HG03064 (cell line): ENCODE results near the gene FAM168A.
A peak's percentile ranks its signal among the peaks of the same experiment; 100 is the strongest.

Experiments used
- ATAC-seq: cut with Tn5 transposase; IDR thresholded peaks from one replicate; pipeline ENCODE4 v1.9.1; 2021; ENCODE audit warnings: low read depth; ENCODE audit not compliant: unreplicated experiment

Gene FAM168A, protein sequence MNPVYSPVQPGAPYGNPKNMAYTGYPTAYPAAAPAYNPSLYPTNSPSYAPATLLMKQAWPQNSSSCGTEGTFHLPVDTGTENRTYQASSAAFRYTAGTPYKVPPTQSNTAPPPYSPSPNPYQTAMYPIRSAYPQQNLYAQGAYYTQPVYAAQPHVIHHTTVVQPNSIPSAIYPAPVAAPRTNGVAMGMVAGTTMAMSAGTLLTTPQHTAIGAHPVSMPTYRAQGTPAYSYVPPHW

DNA sequence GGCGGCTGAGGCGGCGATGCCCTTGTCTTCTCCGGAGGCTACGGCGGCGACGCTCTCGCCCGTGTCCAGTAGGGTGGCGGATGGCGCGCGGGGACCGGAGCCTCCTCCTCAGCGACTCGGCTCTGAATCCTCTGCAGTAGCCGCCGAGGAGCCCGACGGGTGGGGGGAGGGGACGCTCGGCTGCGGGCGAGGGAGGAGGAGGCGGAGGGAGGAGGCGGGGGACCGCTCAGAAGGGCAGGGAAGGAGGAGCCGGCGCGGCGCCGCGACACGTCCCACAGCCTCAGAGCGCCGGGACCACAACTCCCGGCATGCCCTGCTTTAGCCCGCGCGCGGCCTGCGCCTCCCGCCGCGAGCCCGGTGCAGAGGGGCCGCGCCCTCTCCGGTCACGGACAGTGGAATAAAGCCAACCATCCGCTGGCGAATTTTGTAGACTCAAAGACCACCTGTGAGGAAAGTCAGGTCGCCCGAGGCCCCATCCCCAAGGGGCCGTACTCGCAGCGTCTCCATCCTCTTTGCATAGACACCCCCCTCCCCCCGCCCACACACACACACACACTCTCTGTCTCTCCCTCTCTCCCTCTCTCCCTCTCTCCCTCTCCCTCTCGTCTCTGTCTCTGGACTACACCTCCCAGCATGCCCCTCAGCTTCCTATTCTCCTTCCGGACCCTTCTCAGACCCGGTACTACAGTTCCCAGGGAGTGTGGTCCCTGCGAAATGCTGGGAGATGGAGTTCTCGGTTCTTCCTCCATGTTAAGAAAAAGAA lies at the start of gene FAM168A:
Gene FAM168A, minus strand, starts transcription at position 157 of the 763 bp plus-strand sequence. CDS start 129,638 bp downstream, outside the sequence.
- peak; percentile 93 for ATAC-seq

DNA sequence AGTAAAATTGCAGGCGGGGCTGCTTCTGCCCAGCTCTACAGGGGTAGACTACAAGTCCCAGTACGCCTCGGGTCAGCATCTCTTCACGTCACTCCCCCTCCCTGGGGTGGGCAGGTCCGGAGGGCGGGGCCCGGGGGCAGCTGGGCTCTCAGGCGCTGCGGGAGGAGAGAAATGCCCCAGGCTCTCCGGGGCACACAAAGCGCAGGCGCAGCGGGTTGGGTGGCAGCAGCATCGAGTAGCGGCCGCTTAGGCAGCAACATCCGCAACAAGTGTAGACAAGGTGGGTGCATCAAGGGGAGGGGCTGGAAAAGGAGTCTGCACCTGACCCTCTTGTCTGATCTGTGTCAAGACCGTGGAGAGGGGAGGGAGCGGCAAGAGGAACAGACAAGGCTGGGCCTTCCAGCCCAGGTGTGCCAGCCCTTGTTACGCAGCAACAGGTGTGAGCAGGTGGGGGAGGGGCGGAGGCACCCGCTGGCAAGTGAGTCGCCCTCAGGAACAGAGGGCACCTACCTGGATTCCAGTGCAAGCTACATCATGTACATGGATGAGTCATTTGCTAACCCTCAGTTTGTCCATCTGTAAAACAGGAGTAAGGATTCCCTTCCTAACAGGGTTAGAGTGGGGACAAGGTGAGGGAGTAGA lies 49.7 kb upstream of the FAM168A start:
- ATAC-seq, result peak; percentile 78

DNA sequence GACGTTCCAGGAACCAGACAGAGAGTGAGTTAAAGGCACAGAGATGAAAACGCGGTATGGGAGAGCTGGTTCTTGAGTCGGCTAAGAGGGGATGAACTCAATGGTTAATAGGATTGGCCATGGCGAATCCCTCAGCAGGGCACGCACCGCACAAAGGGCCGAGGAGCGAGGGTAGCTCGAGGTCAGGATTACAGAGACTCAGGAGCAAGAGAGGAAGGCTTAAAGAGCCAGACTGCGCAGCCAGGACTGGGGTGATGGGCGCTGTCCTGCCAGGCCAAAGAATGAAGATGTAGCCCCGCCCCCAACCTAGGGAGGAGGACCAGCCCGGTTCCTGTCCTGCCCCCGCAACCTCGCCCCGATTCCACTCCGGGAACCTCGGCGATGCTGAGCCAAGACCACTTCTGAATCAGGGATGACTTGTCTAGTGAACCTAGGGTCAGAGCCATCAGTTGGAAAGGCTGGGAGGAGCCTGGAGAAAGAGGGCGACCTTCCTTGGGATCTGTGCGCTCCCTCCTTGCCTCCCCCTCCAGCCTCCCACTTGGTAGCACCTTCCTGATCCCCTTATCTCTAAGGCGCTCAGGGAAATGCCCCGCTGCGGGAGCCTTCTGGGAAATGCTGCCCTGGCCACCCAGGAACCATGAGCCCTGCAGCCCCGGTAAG lies 48.2 kb upstream of the FAM168A start, which contains the start of gene PLEKHB1:
Gene PLEKHB1, plus strand, starts transcription at position 610 of the 660 bp plus-strand sequence. Its CDS starts 28 bp downstream, at position 638.
- no peak for ATAC-seq

DNA sequence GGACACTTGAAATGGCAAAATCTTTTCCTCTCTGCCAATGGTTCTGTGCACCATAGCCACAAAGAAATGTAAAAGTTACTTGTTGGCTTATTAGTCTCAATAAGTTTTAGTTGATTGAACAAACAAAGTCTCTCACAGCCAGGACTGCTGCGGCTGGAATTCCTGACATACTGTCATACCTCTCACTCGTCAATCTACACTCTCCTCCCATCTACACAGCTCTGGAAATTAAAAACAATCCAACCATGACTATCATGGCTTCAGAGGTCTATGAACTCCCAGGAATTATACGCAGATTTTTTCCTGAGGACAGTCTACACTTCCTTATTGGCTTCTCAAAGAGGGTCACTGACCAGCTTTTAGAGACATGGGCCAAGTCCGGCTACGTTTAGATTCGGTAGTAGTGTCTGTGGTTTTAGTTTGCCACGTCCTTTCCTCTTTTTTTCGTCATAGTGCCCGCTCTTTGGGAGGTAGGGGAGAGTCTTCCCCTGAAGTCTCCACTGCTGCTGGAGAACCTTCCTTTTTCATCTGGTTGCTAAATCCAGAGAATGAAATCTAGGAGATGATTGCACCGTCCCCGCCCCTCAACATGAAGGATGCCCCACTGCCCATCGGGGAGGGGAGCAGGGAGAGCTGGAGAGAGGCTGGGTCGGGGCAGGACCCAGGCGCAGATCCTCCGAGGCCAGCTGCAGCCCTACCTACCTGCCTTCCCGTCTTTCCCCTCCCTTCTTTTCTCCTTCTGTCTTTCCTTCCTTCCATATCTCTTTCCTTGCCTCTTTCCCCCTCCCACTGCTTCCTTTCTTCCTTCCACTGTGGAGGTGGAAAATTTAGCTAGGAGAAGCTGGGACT lies 47.4 kb upstream of the FAM168A start:
- ATAC-seq, result no peak

DNA sequence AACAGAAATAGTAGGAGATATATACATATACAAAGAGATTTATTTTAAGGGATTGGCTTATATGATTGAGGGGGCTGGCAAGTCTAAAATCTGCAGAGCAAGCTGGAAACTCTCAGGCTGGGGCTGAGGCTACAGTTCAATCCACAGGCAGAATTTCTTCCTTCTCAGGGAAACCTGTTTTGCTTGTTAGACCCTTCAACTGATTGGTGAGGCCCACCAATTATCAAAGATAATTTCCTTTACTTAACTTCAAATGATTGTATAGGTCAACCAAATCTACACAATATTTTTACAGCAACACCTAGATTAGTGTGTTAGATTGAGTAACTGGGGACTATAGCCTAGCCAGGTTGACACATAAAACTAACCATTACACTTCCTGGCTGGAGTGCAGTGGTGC lies 43.8 kb upstream of the FAM168A start:
- ATAC-seq, result no peak

DNA sequence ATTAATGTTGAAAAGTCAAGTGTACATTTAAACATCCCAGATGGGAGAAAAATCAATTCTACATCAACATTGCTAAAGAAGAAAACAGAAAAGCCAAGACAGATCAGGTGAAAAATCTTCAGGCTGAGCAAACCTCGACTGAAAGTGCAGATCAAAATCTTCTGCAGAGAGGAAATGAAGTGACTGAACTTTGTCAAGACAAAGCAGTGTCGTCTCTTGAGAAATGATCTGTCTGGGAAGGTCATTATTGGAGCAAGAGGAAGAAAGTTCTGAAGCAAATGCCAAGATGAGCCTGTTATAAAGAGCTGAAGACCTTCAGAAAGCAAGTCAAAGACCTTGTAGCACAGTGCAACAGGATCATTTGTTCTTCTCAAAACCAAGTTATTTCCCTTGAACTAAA lies 42.7 kb upstream of the FAM168A start:
- no peak for ATAC-seq

DNA sequence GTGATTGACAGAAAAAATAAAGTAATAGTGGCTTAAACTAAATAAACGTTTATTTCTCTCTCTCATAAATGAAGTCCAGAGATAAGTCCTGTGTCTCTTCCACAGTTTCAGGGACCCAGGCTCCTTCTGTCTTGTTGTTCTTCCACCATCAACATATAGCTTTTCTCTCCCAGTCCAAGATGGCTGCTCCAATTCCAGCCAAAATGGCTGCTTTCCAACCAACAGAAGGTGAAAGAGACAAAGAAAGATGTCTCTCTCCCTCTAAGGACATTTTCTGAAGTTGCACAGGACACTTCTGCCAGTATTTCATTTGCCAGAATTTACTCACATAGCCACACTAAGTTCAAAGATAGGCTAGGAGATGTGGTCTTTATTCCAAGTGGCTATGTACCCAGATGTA lies 39.1 kb upstream of the FAM168A start:
- no peak for ATAC-seq

DNA sequence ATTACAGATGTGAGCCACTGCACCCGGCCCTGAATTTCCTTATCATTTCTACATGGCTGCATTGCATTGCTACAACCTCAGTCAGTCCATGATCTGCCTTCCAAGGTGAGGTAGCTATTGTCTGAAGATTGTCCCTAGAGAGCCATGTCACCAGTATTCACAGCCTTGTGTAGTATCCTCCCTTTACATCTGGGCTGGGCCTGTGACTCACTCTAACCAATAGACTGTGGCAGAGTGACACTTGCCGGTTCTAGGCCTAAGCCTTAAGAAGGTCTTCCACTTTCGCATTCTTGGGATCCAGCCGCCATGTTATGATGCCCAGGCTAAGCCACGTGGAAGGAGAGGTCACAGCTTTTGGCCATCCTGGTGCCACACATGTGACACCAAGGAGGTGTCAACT lies 38.3 kb upstream of the FAM168A start:
- no peak for ATAC-seq

DNA sequence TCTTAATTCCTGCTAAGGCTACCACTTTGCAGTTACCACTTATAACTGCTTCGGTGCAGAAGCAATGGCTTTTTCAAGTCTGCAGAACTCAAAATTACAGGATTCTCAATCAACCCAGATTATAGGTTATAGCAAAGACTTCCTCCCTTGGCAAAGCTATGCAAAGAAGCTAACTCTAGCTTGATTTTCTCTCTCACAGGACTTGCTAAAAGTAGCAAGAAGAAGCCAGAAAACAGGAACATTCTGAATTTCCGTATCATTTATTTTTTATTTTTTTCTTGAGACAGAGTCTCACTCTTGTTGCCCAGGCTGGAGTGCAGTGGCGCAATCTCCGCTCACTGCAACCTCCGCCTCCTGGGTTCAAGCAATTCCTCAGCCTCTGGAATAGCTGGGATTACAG lies 37.8 kb upstream of the FAM168A start:
- ATAC-seq, result no peak

DNA sequence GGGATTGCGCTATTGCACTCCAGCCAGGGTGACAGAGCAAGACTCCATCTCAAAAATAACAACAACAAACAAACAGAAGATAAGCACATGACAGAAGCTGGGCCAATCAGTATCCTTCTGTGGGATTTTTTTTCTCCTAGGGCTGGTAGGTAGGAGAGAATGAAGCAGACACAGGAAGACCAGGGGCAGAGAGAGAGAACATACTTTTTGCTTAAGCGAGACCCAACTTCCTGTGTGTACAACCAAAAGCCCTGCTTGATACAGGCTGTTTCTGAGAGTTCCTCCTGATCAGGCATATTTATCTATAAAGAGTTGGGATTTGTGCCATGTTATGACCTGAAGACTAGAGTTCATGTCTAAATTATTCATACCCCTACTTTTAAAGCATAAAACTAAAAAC lies 36.1 kb upstream of the FAM168A start:
- ATAC-seq, result no peak

DNA sequence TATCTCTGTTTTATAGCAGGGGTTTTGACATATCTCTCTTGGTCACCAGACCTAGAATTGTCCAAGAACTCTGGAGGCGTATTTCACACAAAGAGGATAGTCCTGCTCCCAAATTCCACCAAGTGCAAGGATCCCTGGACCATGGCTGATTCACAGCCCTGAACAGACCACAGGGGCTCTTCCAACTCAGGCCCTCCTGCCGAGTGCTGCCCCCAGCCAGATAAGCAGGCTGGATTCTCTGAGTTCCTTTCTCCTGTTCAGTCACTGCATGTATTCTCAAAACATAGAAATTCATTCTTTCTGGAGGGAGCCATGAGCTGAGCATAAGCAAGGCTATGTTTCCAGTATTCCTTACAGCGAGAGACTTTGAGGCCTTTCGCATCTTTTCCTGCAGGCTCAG lies 35.1 kb upstream of the FAM168A start:
- no peak for ATAC-seq

DNA sequence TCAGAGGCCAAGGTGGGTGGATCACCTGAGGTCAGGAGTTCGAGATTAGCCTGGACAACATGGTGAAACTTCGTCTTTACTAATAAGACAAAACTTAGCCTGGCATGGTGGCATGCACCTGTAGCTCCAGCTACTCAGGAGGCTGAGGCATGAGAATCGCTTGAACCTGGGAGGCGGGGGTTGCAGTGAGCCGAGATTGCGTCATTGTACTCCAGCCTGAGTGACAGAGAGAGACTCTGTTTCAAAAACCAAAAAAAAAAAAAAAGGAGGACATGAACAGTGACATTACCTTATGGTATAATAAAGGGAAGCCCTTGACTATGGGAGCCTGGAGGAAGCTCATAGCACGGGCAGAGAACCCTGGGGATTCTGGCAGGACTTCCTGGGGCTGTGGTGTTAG lies 32.0 kb upstream of the FAM168A start:
- no peak for ATAC-seq

DNA sequence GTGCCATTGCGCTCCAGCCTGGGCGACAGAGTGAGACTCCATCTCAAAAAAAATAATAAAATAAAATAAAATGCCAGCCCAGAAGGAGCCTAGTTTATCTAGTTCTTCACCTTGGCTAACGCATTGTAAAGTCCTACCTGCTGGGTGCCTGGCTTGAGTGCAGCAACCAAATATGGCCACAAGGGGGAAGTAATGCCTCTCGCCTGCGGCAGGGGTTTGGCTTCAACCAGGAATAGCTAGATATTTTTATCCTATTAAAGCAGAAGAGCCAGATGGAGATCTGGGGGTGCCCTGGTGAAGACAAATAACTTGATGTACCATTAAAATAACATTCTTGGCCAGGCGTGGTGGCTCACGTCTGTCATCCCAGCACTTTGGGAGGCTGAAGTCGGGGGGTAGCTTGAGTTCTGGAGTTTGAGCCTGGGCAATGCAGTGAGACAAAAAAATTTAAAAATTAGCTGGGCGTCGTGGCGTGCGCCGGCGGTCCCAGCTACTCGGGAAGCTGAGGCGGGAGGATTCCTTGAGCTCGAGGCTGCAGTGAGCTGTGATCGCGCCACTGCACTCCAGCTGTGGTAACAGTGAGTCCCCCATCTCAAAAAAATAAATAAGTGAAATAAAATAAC lies 27.9 kb upstream of the FAM168A start:
- no peak for ATAC-seq

DNA sequence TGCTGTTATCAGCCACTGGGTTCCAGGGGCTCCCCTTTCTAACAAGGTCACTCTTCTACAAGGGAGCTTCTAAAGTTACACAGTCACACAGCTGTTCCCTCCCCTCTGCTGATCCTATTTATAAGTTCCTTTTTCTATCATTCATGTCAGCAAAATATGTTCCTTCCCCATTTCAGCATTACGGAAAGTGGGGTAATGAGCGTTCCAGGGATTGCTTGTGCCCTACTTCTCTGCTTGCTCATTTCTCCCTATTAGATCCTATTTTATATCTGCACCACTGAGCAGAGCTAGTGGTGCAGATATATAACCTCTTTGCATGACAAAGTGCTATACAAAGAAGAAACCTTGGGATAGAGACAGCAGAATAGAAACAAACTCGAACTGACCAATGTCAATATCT lies 25.8 kb upstream of the FAM168A start:
- ATAC-seq, result no peak

DNA sequence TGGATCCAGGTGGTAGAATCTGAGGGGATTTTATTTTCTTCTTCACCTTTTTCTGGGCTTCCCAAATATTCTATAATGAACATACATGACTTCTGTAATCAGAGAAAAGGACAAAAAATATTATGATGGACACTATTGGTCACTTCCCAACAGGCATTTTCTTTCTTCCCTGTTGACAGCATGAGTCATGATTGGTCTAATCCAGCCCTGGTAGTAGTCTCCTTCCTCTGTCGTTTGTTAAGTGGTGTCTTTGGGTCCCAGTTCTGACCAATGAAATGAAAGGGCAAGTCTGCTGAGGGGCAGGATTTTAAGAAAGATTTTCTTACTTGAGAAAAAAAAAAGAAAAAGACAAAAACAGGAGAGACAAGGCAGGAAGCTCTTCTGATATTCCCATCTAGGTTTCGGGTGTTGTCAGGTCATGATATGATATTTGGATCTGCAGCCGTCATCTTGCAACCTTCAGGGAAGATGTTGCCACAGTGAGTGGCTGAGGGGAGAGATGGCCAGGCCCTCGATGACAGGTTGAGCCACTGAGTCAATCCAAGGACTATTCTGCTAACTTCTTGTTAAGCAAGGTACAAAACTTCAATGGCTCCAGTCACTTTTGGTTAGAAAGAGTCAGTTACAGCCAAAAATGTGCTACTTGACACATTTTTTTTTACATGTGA lies 25.1 kb upstream of the FAM168A start:
- ATAC-seq, result no peak

DNA sequence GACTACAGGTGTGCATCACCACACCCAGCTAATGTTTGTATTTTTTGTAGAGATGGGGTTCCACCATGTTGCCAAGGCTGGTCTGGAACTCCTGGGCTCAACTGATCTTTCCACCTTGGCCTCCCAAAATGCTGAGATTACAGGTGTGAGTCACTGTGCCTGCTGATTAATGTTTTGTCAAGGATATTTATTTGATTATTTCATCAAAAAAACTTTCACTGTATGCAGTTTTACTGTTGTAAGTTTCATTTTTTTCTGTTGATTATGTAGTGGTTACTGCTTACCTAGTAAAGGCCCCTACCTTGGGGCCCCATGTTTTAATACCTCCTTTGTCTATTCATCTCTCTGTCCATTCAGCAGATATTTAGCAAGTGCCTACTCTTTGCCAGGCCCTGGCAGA lies 16.7 kb upstream of the FAM168A start:
- no peak for ATAC-seq

DNA sequence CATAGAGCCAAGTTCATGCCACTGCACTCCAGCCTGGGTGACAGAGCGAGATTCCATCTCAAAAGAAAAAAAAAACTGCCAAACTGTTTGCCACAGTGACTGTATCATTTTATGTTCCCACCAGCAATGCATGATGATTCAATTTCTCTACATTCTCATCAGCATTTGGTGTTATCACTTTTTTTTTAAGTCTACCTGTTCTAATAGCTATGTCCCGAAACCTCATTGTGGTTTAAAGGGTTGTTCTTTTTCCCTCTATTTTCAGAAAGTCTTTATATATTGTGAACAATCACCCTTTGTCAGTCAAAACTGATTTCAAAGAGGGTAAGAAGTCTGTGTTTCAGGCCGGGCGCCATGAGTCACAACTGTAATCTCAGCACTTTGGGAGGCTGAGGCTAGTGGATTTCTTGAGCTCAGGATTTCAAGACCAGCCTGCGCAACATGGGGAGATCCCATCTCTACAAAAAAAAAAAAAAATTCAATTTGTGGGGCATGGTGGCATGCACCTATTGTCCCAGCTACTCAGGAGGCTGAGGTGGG lies 14.8 kb upstream of the FAM168A start:
- ATAC-seq, result no peak

DNA sequence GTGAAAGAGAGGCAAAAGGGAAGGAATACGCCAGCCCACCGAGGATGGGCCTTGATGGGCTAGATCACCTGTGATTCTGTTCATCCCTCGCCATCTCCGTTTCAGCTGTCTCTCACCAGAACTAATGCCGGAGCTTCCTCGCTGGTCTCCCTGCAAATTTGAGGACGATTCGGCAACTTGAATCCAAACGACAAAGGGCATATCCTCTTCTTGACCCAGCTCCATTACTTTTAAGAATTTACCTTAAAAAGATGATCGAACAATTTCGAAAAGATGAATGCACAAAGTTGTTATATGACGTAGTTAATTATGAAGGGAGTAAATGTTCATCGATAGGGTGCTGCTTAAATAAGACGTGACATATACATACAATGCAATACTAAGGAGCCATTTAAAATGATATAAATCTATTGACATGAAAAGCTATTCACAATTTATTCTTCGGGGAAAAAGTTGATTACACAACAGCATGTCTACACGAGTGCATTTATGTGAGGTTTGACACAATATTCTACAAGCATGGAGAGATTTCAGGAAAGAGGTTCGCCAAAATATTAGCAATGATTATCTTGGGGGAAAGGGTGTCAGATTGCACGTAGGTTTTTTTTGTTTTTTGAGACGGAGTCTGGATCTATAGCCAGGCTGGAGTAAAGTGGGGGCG lies 937 bp upstream of the FAM168A start:
- peak; percentile 7 for ATAC-seq
